ENCODE measurements around the gene RSPO1.

Gene RSPO1

GRCh38 chr1:37656026-37656425, 21.3 kb upstream of the RSPO1 start:
- no peak for DNase-seq

GRCh38 chr1:37655274-37655673, 20.6 kb upstream of the RSPO1 start:
- no peak for DNase-seq

GRCh38 chr1:37653906-37654305, 19.2 kb upstream of the RSPO1 start:
- no peak for DNase-seq

- no peak for DNase-seq
Observed at GRCh38 chr1:37652976-37653375, 18.3 kb upstream of the RSPO1 start.

- no peak for DNase-seq
Observed at GRCh38 chr1:37651803-37652202, 17.1 kb upstream of the RSPO1 start.

- no peak for DNase-seq
Observed at GRCh38 chr1:37650721-37651120, 16.0 kb upstream of the RSPO1 start.

- DNase-seq = no peak
Observed at GRCh38 chr1:37650173-37650572, 15.5 kb upstream of the RSPO1 start.

- no peak for DNase-seq
Observed at GRCh38 chr1:37647281-37647680, 12.6 kb upstream of the RSPO1 start.

- no peak for DNase-seq
Observed at GRCh38 chr1:37641059-37641458, 6.4 kb upstream of the RSPO1 start.

- no peak for DNase-seq
Observed at GRCh38 chr1:37636435-37636834, 1.7 kb upstream of the RSPO1 start.

GRCh38 chr1:37634992-37635902, 555 bp upstream of the RSPO1 start:
- no peak for DNase-seq

- no peak for DNase-seq
Observed at GRCh38 chr1:37633938-37634243, 801 bp downstream of the RSPO1 start.

- DNase-seq = no peak
Observed at GRCh38 chr1:37633040-37633937, 1.4 kb downstream of the RSPO1 start.

GRCh38 chr1:37631036-37631435, 3.7 kb downstream of the RSPO1 start:
- no peak for DNase-seq

GRCh38 chr1:37630426-37631028, 4.2 kb downstream of the RSPO1 start:
- DNase-seq = no peak

- no peak for DNase-seq
Observed at GRCh38 chr1:37629726-37630425, 4.8 kb downstream of the RSPO1 start.

GRCh38 chr1:37629008-37629407, 5.7 kb downstream of the RSPO1 start:
- DNase-seq = no peak

GRCh38 chr1:37628026-37628556, 6.6 kb downstream of the RSPO1 start:
- DNase-seq = no peak

- no peak for DNase-seq
Observed at GRCh38 chr1:37622131-37622530, 12.6 kb downstream of the RSPO1 start.

GRCh38 chr1:37621326-37621870, 13.3 kb downstream of the RSPO1 start:
- DNase-seq = no peak

- DNase-seq = no peak
Observed at GRCh38 chr1:37620707-37621106, 14.0 kb downstream of the RSPO1 start.

- no peak for DNase-seq
Observed at GRCh38 chr1:37616330-37616729, 18.4 kb downstream of the RSPO1 start.
